H1 (cell line): Measurements from ENCODE around the gene FAM98C. TPM values are rescaled to one million over a fixed set of nuclear protein-coding genes. Genes with fewer than 3 reads are reported as not detected.

Experiments
- CTCF ChIA-PET: fragments of 300-600 bp; sonication (Branson Sonifier 250); formaldehyde crosslinking; loops from one replicate; lab custom pipeline; 2021; ENCODE audit not compliant: partially characterized antibody; lab: Charles Lee
- POLR2A ChIA-PET: fragments of 300-600 bp; sonication (Branson Sonifier 250); formaldehyde crosslinking; loops from one replicate; lab custom pipeline; 2021; ENCODE audit warnings: inconsistent platforms; ENCODE audit not compliant: partially characterized antibody; lab: Charles Lee
- DNase-seq, 2 experiments: peaks; one replicate each; pipeline versions ENCODE4 v3.0.0 to v3.0.0-alpha.2; 2010 to 2022; ENCODE audit warnings: low spot score in 2 of 2, low read depth in 1 of 2, mixed read lengths in 1 of 2
- FAIRE-seq: peaks from 2 replicates; lab custom pipeline; 2011; peaks lifted over from hg19 to GRCh38; lab: Jason Lieb, UNC
- H2AFZ ChIP-seq: 2 replicates; pipeline ENCODE4 v1.8.1; 2012; ENCODE audit warnings: low read length, inconsistent platforms
- H2AK5ac ChIP-seq: 2 replicates; pipeline ENCODE4 v1.6.1; 2013; ENCODE audit warnings: low read depth, low read length
- H2BK120ac ChIP-seq: replicated peaks from 2 replicates; pipeline ENCODE3; 2013; ENCODE audit warnings: low read depth, low read length, inconsistent platforms
- H2BK12ac ChIP-seq: 2 replicates; pipeline ENCODE4 v1.6.1; 2013; ENCODE audit warnings: low read depth, low read length
- H2BK15ac ChIP-seq: 2 replicates; pipeline ENCODE4 v1.6.1; 2013; ENCODE audit warnings: low read length
- H2BK20ac ChIP-seq: 2 replicates; pipeline ENCODE4 v1.6.1; 2013; ENCODE audit warnings: low read length
- H2BK5ac ChIP-seq: 2 replicates; pipeline ENCODE4 v1.6.1; 2013; ENCODE audit warnings: low read depth, low read length
- H3K14ac ChIP-seq: 2 replicates; pipeline ENCODE4 v1.6.1; 2013; ENCODE audit warnings: inconsistent platforms; ENCODE audit not compliant: insufficient read length
- H3K18ac ChIP-seq: 2 replicates; pipeline ENCODE4 v1.6.1; 2013; ENCODE audit warnings: low read length; ENCODE audit errors: extremely low read depth
- H3K23ac ChIP-seq: 2 replicates; pipeline ENCODE4 v1.6.1; 2013; ENCODE audit warnings: inconsistent platforms; ENCODE audit not compliant: insufficient read length
- H3K23me2 ChIP-seq: 2 replicates; pipeline ENCODE4 v1.6.1; 2013; ENCODE audit warnings: low read depth, low read length
- H3K27ac ChIP-seq: 2 replicates; pipeline ENCODE4 v1.6.1; 2011; ENCODE audit warnings: low read depth, low read length, inconsistent platforms
- H3K27me3 ChIP-seq, 4 experiments: replicated peaks in 1 of 4; 1 replicate in 1 of 4; 2 replicates in 3 of 4; pipeline versions ENCODE4 v1.6.1 to v1.8.1; 2011 to 2013; ENCODE audit warnings: low read length in 3 of 4, mild to moderate bottlenecking in 3 of 4, inconsistent platforms in 2 of 4, mixed read lengths in 2 of 4, moderate library complexity in 1 of 4; ENCODE audit not compliant: control insufficient read depth in 3 of 4, insufficient read depth in 3 of 4; ENCODE audit errors: extremely low read depth in 1 of 4
- H3K36me3 ChIP-seq, 4 experiments: 2 replicates each; pipeline versions ENCODE4 v1.6.1 to v1.8.1; 2011 to 2013; ENCODE audit warnings: mild to moderate bottlenecking in 4 of 4, low read length in 3 of 4, moderate library complexity in 2 of 4, control low read depth in 1 of 4, inconsistent platforms in 1 of 4; ENCODE audit not compliant: insufficient read depth in 4 of 4, control insufficient read depth in 2 of 4
- H3K4ac ChIP-seq: replicated peaks from 2 replicates; pipeline ENCODE3; 2013; ENCODE audit warnings: low read length, low read depth, mixed read lengths, inconsistent platforms; ENCODE audit not compliant: insufficient read length
- H3K4me1 ChIP-seq, 4 experiments: replicated peaks in 1 of 4; 1 replicate in 1 of 4; 2 replicates in 3 of 4; pipeline versions ENCODE4 v1.6.1 to v1.8.1; 2011 to 2013; ENCODE audit warnings: low read length in 3 of 4, inconsistent platforms in 2 of 4, mixed read lengths in 1 of 4; ENCODE audit not compliant: insufficient read depth in 4 of 4, control insufficient read depth in 3 of 4
- H3K4me2 ChIP-seq, 2 experiments: 2 replicates each; pipeline versions ENCODE4 v1.6.1 to v1.8.1; 2011 to 2013; ENCODE audit warnings: low read depth in 2 of 2, low read length in 2 of 2, control low read depth in 1 of 2, inconsistent platforms in 1 of 2, mild to moderate bottlenecking in 1 of 2; ENCODE audit not compliant: insufficient read depth in 1 of 2
- H3K4me3 ChIP-seq, 4 experiments: fragments of 200-600, 300-600 bp in 1 of 4; sonication (generic), shearing (Covaris generic), sonication (Bioruptor Twin) in 1 of 4; 2 replicates each; pipeline versions ENCODE4 v1.5.1 to v1.8.1; 2011 to 2016; ENCODE audit warnings: low read length in 4 of 4, low read depth in 3 of 4, control low read depth in 2 of 4, inconsistent platforms in 2 of 4, mild to moderate bottlenecking in 2 of 4, mixed read lengths in 1 of 4, moderate library complexity in 1 of 4; ENCODE audit not compliant: insufficient read depth in 2 of 4; ENCODE audit errors: extremely low read depth in 1 of 4
- H3K56ac ChIP-seq: replicated peaks from 2 replicates; pipeline ENCODE3; 2013; ENCODE audit warnings: low read depth, mild to moderate bottlenecking, mixed read lengths, low read length, inconsistent platforms; ENCODE audit not compliant: insufficient read length
- H3K79me1 ChIP-seq: 2 replicates; pipeline ENCODE4 v1.6.1; 2013; ENCODE audit warnings: low read depth, low read length, control low read depth
- H3K79me2 ChIP-seq, 2 experiments: 2 replicates each; pipeline versions ENCODE4 v1.6.1 to v1.8.1; 2012 to 2013; ENCODE audit warnings: low read length in 2 of 2, mild to moderate bottlenecking in 2 of 2, inconsistent platforms in 1 of 2; ENCODE audit not compliant: insufficient read depth in 2 of 2, control insufficient read depth in 1 of 2
- H3K9ac ChIP-seq, 4 experiments: replicated peaks in 1 of 4; 1 replicate in 1 of 4; 2 replicates in 3 of 4; pipeline versions ENCODE4 v1.6.1 to v1.8.1; 2011 to 2013; ENCODE audit warnings: low read depth in 3 of 4, low read length in 3 of 4, control low read depth in 2 of 4, mild to moderate bottlenecking in 2 of 4, moderate library complexity in 2 of 4, inconsistent platforms in 1 of 4; ENCODE audit errors: extremely low read depth in 1 of 4
- H3K9me3 ChIP-seq, 2 experiments: 2 replicates each; pipeline versions ENCODE4 v1.6.1 to v1.8.1; 2012 to 2013; ENCODE audit warnings: mild to moderate bottlenecking in 2 of 2, moderate library complexity in 2 of 2, control low read depth in 1 of 2, inconsistent platforms in 1 of 2, low read depth in 1 of 2, low read length in 1 of 2, mixed read lengths in 1 of 2; ENCODE audit not compliant: insufficient read depth in 2 of 2
- H4K20me1 ChIP-seq, 2 experiments: replicated peaks in 1 of 2; 2 replicates each; pipeline versions ENCODE3 to v1.8.1; 2011 to 2013; ENCODE audit warnings: inconsistent platforms in 2 of 2, low read length in 2 of 2, mild to moderate bottlenecking in 1 of 2; ENCODE audit not compliant: insufficient read depth in 2 of 2, control insufficient read depth in 1 of 2
- H4K5ac ChIP-seq: 2 replicates; pipeline ENCODE4 v1.6.1; 2013; ENCODE audit warnings: low read length, low read depth, mixed read lengths, inconsistent platforms; ENCODE audit not compliant: insufficient read length
- H4K8ac ChIP-seq: 2 replicates; pipeline ENCODE4 v1.8.0; 2013; ENCODE audit warnings: mild to moderate bottlenecking, moderate library complexity, low read length, inconsistent platforms; ENCODE audit not compliant: insufficient read depth; ENCODE audit errors: extremely low read depth
- H4K91ac ChIP-seq: replicated peaks from 2 replicates; pipeline ENCODE3; 2013; ENCODE audit warnings: low read length, mixed read lengths, inconsistent platforms; ENCODE audit not compliant: insufficient read length
- SIX5 ChIP-seq: IDR thresholded peaks from 2 replicates; pipeline ENCODE4 v1.6.1; 2011; ENCODE audit warnings: mild to moderate bottlenecking, low read depth, low read length
- WGBS, 2 experiments: shearing (Covaris generic) in 1 of 2; methylation state at CpG; one replicate each; pipeline versions ENCODE4 v1.1.6 to v1.1.7; 2013 to 2015; ENCODE audit warnings: low lambda C conversion rate in 2 of 2, mixed read lengths in 2 of 2, inconsistent platforms in 1 of 2, low coverage in 1 of 2, missing lambda C conversion rate in 1 of 2; ENCODE audit not compliant: insufficient replicate concordance in 2 of 2, insufficient coverage in 1 of 2, insufficient read length in 1 of 2; ENCODE audit errors: extremely low coverage in 1 of 2, missing lambda C conversion rate in 1 of 2; 5-methylcytosine and 5-hydroxymethylcytosine counted together
- polyA plus RNA-seq, 7 experiments: library from polyadenylated mRNA; depleted of rRNA in 3 of 7; stranded (reverse) in 5 of 7; unstranded in 2 of 7; fragments of >200 nt in 5 of 7; fragments of 200-250 nt in 2 of 7; gene quantifications; 1 replicate in 5 of 7; 2 replicates in 1 of 7; 4 replicates in 1 of 7; pipeline versions ENCODE4 v1.2.1 to v1.2.3, GENCODE V29; 2011 to 2013; ENCODE audit warnings: missing spikeins in 2 of 7, mixed read lengths in 2 of 7
- total RNA-seq: library from RNA; stranded (reverse); fragmentation: NEBNext Ultra II Directional; extraction: Animal tissue kit (Norgen Biotek cat#: 25700); gene quantifications from 2 replicates; pipeline ENCODE4 v1.2.1, GENCODE V29; 2021

Gene FAM98C
- total and polyA plus RNA-seq, 2 of the 8 experiments (the other 6 are each of a cell fraction or from before 2014, with no cell fraction given) = 6.1 to 9.4 TPM

GRCh38 chr19:38417146-38417543 is 14.3 kb downstream of the FAM98C start:
- H3K4me2 ChIP-seq = peak overlapping the region; percentile 73 to 97
- 0 out of 2 replicates have a peak overlapping the region, but pooled peaks have one; percentile 61 for H2BK20ac ChIP-seq
- peaks cover 7% of the 10 kb centered on the region for H3K23me2 ChIP-seq
- DNase-seq (no peak), FAIRE-seq (no peak)
- H3K4me3 ChIP-seq = peak overlapping the region in 2 of 4 experiments; percentile 51 to 68; a peak in 2 of 8 replicates
- WGBS, 2 experiments = 85% methylated on average over 8 of the region's 8 CpGs; no CpG with 5 or more reads in 1 of the 2 experiments
- peak overlapping the region; percentile 20 for H4K8ac ChIP-seq
- peaks cover 0 to 12% (median 8%) of the 10 kb centered on the region in 4 experiments; a peak in 5 of 7 replicates for H3K4me1 ChIP-seq
- POLR2A ChIA-PET = interaction anchor here (1.1 to 2.2 kb wide), 3 partner anchors 14 to 34 kb away, joined by 3 to 7 read pairs (median 3); partner anchors contain the start of genes FAM98C and GGN
- H3K79me1 ChIP-seq = no peaks in the 10 kb centered on the region
- no peak overlapping the region for H2AK5ac ChIP-seq
- no peak overlapping the region for H3K56ac ChIP-seq
- H2BK120ac ChIP-seq = peak overlapping the region; percentile 38
- peak overlapping the region; percentile 35; the same call in 1 of the 2 replicates for H2BK5ac ChIP-seq
- H4K20me1 ChIP-seq = no peaks in the 10 kb centered on the region
- no peak overlapping the region for H4K5ac ChIP-seq
- 0 out of 2 replicates have a peak overlapping the region, but pooled peaks have one; percentile 60 for H2BK12ac ChIP-seq
- H3K9ac ChIP-seq = no peak overlapping the region
- no peak overlapping the region for H3K27ac ChIP-seq
- peak overlapping the region; percentile 7 for H4K91ac ChIP-seq
- H3K79me2 ChIP-seq = no peaks in the 10 kb centered on the region
- peak overlapping the region; percentile 88; the same call in 1 of the 2 replicates for H2BK15ac ChIP-seq
- peaks cover 0 to 9% (median 5%) of the 10 kb centered on the region in 4 experiments; a peak in 5 of 7 replicates for H3K27me3 ChIP-seq
- CTCF ChIA-PET = interaction anchor here (0.9 kb wide), 1 partner anchor 14 kb away, joined by 4 read pairs; the partner anchor contains the start of gene FAM98C
- no peak overlapping the region for H3K23ac ChIP-seq
- no peak overlapping the region for H3K4ac ChIP-seq
- no peak overlapping the region for H3K14ac ChIP-seq
- H3K18ac ChIP-seq = peak overlapping the region; percentile 60; the same call in 1 of the 2 replicates
- H3K9me3 ChIP-seq = no peaks in the 10 kb centered on the region
- H3K36me3 ChIP-seq = no peaks in the 10 kb centered on the region
- H2AFZ ChIP-seq = no peak overlapping the region
- no peak for TF ChIP-seq SIX5
